Fibroblast of lung (primary cell): ENCODE results near the gene TOR2A.

Experiments used
- EZH2 ChIP-seq: IDR thresholded peaks from 2 replicates; pipeline ENCODE4 v1.5.1; 2012; ENCODE audit warnings: low read length, control low read depth, mild to moderate bottlenecking; ENCODE audit errors: missing control alignments
- TF ChIP-seq, protein P1 (sequence below), 2 donors: IDR thresholded peaks in 1 of 2; conservative IDR thresholded peaks in 1 of 2; 1 replicate in 1 of 2; 2 replicates in 1 of 2; pipeline ENCODE4 v1.5.1; 2011 to 2012; ENCODE audit warnings: low read length in 2 of 2, control low read depth in 1 of 2, inconsistent platforms in 1 of 2, low read depth in 1 of 2, mild to moderate bottlenecking in 1 of 2

DNA sequence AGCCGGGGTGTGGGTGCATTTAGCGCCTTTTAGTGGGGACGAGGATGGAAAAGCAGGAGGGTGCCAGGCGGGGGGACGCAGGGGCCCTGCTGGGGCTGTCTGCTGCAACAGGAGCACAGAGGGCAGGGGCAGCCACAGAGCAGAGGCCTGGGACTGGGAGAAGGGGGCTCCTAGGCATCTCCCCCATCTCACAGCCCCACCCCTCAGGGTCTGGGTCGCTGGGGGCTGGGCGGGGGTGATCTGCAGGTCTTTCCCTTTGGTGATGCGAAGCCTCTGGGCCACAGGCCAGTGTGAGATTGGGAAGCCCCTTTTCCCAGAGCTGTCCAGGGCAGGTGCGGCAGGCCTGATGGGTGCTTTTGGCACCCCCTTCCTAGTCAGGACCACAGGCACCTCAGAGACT lies 4.8 kb downstream of the TOR2A start:
- TF ChIP-seq, protein P1, sequence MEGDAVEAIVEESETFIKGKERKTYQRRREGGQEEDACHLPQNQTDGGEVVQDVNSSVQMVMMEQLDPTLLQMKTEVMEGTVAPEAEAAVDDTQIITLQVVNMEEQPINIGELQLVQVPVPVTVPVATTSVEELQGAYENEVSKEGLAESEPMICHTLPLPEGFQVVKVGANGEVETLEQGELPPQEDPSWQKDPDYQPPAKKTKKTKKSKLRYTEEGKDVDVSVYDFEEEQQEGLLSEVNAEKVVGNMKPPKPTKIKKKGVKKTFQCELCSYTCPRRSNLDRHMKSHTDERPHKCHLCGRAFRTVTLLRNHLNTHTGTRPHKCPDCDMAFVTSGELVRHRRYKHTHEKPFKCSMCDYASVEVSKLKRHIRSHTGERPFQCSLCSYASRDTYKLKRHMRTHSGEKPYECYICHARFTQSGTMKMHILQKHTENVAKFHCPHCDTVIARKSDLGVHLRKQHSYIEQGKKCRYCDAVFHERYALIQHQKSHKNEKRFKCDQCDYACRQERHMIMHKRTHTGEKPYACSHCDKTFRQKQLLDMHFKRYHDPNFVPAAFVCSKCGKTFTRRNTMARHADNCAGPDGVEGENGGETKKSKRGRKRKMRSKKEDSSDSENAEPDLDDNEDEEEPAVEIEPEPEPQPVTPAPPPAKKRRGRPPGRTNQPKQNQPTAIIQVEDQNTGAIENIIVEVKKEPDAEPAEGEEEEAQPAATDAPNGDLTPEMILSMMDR (conservative IDR thresholded peaks at IDR 0.05 in 1 of 2, IDR thresholded peaks at IDR 0.05 in 1 of 2; ENCODE audit: low read depth in 1 of 2, low read length in 2 of 2): no peak
- TF ChIP-seq EZH2: no peak
